NCI-H82 (cell line): Measurements from ENCODE around the gene UBE2D4.
"Not testable (repeated sequence)": the region's sequence is repeated elsewhere in the genome, so short reads cannot be mapped to it uniquely, and the experiment has no call there.

Source experiments
- DNase-seq: peaks from one replicate; lab custom pipeline; 2025; lab: John Stamatoyannopoulos, UW

UBE2D4 gene

DNA sequence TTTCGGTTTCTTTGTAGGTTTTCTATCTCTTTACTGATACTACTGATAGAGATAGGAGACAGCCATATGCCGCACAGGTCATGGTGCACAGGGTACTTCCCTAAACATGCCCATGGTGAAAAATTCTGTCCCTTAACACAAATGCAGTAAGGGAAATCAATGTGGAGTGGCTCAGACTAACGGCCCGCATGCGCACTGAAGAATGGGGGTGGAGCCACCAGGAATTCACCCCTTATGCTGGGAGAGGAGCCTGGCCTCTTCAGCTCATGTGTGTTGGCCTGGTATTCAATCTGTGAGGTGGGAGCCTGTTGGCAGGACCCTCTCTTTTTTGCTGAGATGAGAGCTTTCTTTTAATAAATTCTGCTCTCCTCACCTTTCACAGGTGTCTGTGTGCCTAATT lies 11.4 kb upstream of the UBE2D4 start:
- DNase-seq: no peak

DNA sequence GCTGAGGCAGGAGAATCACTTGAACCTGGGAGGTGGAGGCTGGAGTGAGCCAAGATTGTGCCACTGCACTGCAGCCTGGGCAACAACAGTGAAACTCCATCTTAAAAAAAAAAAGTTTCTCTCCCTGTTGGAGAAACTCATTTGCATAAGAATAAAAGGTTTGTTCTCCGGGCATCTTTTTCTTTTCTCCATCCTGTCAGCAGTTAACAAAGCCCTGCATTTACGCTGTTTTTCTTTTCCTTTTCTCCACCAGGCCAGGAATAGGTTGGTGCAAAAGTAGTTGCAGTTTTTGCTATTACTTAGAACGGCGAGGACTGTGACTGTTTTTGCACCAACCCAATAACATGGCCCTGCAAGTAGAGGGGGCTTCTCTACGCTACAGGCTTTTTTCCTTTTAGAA lies 10.3 kb upstream of the UBE2D4 start:
- DNase-seq: no peak

DNA sequence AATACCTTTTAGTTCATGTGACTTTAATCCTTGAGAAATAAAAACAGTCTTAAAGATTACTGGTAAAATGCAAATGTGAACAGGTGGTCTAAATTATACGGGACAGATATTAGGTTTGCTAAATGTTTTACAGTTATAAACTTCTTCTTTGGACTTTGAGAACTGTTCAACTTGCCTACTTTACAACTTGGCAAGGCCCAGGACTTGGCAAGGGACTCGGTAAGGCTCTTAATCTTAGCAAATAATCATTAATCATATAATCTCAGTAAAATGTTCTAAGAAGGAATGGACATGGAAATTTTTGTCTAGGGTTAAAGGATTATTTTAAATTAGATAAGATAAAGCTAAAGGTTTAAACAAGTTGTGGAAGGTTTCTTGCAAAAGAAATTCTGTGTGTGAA lies 4.8 kb upstream of the UBE2D4 start:
- DNase-seq: no peak

DNA sequence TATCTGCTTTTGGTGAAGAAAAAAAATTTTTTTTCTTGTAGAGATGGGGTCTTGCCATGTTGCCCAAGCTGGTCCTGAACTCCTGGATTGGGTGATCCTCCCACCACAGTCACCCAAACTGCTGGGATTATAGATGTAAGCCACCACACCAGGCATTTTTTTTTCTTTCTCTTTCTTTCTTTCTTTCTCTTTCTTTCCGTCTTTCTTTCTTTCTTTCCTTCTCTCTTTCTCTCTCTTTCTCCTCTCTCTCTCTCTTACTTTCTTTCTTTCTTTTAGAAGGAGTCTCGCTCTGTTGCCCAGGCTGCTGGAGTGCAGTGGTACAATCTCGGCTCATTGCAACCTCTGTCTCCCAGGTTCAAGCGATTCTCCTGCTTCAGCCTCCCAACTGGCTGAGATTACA lies 3.5 kb upstream of the UBE2D4 start:
- no peak for DNase-seq

DNA sequence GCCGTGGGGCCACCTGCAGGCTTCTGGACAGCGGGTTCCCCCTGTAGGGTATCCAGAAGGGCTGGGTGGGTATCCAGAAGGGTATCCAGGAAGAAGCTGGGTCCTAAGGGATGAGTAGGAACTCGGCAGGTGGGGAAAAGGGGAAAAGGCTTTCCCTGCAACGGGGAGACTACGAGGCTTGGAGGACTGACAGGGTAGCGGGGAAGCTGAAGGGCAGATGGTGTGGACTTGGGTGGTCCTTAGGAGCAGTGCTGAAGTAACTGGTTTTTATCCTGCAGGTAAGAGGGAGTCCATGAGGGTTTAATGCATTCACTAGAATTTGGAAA lies 525 bp downstream of the UBE2D4 start:
- DNase-seq: no peak

DNA sequence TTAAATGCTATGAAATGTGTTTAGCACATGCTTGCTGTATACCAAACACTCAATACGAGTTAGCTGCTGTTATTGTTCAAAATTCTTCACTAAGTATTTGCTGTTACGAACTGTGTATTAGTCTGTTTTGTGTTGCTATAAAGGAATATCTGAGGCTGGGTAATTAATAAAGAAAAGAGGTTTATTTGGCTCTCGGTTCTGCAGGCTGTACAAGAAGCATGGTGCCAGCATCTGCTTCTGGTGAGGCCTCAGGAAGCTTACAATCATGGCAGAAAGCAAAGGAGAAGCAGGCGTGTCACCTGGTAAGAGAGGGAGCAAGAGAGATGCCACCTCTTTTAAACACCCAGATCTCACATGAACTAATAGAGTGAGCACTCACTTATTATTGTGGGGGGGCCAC lies 1.6 kb downstream of the UBE2D4 start:
- DNase-seq: no peak

DNA sequence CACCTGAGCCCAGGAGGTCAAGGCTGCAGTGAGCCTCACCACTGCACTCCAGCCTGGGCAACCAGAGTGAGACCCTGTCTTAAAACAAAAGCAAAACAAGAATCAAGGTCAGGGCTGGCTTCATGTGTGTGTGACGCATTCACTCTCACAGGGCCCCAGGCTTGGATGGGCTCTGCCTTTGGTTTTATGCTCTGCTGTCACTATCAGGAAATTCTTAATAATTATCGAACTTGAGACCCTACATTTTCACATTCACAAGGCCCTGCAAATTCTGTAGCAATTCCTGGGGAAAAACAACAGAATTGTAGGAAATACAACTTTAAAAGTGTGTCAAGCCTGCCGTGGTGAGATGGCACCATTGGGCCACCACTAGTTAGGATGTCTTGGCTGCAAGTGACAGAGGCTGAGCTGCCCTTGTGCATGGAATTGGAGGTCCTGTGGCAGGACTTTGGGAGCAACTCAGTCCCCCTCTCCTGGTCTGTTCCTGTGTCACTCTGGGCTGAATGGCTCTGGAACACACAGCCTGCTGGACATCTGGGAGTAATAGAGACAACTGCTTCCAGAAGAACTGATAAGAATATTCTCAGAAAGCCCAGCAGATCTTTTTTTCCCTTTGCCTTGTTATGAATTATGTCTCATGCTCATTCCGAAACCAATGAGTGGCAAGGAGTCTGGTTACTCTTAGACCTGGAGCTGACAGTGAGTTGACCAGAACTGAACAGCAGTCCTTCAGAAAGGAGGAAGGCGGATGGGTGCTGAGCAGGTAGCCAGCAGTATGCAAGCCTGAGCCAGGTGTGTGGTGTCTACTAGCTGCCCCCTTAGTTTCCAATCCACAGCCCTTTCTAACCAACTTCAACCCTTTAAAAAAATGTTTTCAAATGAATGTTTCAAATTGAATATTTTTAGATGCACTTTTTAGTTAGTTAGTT lies 3.6 kb downstream of the UBE2D4 start:
- no peak for DNase-seq

DNA sequence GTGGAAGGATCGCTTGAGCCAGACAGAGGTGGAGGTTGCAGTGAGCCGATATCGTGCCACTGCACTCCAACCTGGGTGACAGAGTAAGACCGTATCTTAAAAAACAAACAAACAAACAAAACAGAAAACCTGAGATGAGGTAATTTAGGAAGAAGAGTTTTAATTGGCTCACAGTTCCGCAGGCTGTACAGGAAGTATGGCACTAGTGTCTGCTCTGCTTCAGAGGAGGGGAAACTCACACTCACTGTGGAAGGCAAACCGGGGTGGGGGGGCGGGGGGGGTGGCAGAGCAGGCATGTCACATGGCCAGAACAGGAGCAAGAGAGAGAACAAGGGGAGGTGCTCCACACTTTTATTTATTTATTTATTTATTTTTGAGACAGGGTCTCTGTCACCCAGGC lies 5.1 kb downstream of the UBE2D4 start:
- no peak for DNase-seq

DNA sequence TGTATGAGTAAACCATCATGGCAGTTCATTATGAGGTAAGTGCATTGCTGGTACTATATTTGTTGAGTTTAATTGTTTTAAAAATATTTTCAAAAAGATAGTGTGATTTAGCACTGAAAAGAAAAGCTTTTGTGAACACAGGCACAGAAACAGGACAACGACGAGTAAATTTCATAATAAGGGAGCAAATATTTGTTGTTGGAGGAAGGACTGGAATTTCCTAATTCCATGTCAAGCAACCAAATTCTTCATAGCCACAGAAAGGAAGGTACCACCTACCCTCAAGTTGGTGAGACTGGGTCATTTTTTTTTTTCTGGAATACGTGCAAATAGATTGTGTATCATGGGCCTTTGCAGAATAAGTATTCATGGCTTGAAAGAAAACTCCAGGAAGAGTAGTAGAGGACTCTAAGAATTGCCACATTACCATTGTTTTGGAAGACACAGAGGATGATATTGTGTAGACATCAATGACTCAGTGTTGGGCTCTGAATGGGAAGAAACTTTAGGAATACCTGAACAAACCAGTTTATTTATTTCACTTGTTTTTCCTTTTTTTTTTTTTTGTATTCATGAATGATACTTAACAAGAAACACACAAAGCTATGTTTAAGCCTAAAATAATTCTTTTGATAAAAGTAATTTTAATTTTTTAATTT lies 7.8 kb downstream of the UBE2D4 start:
- DNase-seq: no peak

DNA sequence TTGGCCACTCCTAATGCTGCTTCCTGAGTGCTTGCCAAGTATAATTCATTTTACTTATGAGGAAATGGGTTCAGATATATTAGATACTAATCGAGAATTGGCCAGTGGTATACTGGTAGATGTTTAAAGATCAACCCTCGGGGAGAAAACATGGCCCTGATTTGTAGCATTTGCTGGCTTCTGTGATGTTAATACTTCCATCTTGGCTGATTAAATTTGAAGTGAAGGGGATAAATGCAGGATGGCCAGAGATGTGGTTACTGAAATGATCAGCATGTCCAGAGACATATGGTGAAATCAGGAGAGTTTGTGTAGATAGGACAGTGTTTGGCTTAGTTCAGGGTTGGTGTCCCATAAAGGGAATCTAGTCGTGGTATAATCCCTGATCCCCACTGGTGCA lies 11.2 kb downstream of the UBE2D4 start:
- no peak for DNase-seq

DNA sequence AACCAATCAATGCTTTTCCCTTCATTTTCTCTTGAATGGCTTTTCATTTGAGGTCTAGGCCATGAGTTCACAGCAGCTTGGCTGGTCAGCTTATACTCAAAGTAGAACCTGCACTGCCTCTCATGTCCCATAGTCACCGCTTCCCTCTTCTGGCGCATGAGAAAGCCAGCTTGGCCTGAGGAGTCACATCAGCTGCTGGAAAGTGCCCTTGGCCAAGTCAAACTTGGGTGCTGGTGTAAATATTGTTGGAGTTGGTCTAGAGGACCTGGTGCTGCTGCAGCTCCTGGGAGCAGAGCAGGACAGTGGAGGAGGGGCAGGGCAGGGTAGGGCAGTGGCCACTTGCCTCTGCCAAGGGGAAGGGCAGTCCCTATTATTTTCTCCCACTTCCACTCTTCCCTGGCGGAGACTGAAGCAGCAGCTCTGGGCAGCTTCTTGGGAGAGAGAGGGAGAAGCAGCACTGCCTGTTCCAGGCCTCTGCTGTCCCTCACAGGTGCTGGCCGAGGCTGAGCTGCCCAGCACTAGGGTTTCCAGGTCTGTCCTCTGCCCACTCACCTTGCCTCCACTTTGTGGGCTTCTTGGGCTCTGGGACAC lies 12.8 kb downstream of the UBE2D4 start:
- no peak for DNase-seq

DNA sequence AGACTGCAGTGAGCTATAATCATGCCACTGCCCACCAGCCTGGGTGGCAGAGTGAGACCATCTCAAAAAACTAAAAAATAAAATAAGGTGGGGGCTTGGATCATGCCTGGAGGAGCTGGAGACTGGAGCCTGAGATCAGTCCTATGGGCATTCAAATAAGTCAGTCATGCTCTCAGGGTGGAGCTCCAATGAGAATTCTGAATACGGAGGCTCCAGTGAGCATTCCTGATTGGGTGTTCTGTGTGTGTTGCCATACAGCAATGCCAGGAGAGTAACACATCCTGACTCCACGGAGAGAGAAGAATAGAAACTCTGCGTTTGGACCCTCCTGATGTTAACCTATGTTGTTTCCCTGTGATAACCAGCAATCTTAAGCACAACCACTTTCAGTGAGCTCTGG lies 16.0 kb downstream of the UBE2D4 start:
- DNase-seq: no peak

DNA sequence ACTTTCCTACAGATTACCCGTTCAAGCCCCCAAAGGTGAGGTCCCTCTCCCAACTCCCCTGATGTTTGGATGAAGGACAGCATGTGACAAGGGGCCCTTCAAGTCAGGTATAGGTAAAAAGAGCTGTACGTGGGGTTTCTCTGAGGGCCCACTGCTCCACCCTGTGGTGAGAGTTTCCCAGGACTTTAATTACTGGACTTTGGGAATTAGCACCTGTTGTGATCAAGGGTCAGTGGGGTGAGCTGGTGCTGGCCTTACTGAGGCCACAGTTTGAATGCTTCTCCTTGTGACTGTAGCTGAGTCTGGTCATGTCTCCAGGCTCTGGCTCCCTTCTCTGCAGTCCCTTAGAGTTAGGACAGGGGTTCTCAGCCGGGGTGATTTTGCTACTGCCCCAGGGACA lies 16.8 kb downstream of the UBE2D4 start:
- no peak for DNase-seq

DNA sequence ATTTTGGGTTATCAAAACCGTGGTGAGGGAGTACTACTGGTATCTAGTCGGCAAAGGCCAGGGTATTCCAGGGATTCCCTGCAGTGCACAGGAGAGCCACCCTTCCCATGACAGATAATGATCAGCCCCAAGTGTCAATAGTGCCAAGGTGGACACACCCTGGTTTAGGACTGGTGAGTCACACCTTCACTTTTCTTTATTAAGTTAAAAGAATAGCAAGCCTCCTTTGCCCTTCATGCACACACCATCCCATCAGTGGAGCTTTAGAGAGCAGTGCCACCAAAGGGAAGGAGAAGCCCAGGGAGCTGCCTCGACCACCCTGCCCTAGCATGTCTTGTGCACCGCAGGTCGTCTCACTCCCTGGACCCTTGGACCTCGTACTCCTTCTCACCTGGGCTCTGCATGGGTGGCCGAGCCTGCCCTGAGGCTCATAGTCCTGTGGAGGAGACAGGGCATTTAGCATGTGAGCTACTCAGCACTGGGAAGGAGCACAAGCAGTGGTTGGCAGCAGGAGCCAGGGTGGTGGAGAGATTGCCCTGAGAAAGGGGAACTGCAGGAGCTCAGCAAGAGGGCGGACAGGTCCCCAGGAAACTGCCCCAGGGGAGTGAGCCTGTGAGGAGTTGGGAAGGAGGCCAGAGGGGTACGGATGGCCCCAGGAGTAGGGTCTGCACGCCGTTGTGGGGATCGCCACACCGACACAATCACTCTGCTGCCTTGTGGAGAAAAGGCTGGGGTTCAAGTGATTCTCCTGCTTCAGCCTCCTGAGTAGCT lies 17.4 kb downstream of the UBE2D4 start:
- no peak for DNase-seq

DNA sequence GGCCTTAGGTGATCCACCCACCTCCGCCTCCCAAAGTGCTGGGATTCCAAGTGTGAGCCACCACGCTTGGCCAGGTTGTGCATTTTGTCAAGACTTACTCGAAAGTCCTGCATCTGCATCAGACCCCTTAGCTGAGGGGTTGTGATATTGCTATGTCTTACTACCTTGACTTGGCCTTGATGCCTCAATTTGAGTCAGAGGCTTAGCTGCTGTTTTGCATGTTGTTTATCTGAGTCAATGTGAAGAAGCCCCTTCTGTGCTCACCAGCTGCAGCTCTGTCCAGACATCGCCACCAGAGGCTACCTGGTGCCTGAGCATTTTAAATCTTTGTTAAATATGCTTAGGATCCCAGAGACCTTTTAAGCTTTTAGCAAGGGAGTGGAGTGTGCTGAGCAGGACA lies 18.1 kb downstream of the UBE2D4 start:
- peak; percentile 54 for DNase-seq

DNA sequence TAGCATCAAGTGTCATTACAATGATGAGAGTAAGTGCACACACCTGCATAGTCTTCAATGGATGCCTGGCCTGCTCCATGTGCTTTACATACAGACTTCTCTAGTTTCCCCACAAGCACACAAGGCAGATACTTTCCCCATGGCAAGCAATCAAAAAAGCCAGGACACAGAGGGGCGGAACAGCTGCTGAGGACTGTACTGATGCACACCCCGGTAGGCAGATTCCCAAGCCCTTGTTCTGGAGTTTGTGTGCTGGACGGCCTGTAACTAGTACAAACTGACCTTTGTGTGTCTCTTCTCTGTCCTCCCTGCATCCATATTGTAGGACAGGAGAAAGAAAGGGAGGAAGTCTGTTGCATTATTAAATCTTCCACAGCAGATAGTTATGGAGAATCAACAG lies 25.8 kb downstream of the UBE2D4 start:
- DNase-seq: no peak

DNA sequence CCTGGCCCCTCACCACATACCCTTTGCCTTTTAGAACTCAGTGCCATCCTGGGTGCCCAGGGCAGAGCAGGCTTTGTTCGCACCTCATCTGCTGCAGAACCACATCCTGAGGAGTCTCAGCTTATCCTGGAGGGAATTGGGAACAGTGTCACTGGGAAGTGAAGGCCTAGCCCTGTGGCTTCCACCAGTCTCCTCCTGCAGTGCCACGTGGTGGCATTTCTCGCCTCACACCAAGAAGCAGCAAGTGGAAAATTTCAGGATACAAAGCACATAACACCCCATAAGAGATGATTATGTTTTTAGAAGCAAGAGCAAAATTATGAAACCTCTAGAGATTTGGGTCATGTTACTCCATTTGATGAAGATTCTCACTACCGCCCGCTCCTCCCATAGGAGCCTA lies 26.8 kb downstream of the UBE2D4 start:
- DNase-seq: no peak

DNA sequence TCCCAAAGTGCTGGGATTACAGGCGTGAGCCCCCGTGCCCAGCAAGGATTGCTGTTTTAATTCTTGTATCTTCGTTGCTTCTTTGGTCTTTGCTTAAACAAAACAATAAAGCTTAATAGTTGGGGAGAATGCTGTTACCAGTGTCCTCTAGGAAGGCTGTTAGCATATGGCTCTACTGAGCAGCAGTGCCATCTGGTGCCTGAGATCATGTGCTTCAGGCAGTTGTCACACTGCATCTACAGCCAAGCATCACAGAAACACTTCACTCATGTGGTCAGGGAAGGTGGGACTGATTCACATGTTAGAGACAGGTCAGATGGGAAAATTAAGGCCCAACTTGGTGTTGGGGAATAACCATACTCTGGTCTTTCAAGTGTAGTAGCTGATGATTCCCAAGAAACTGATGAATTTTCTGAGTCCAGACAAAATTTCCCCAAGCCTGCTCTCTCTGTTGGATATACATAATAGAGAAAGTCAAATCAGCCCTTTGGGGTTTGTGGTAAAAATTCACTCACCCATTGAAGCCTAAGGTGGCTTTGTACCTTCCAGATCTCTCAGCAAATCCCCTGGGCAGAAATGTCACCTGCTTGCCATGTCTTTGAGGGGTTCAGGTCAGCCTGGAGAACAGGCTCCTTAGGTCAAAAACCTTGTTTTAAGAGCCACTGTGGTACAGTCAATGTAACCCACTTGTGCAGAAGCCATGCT lies 28.4 kb downstream of the UBE2D4 start:
- peak; percentile 89 for DNase-seq

DNA sequence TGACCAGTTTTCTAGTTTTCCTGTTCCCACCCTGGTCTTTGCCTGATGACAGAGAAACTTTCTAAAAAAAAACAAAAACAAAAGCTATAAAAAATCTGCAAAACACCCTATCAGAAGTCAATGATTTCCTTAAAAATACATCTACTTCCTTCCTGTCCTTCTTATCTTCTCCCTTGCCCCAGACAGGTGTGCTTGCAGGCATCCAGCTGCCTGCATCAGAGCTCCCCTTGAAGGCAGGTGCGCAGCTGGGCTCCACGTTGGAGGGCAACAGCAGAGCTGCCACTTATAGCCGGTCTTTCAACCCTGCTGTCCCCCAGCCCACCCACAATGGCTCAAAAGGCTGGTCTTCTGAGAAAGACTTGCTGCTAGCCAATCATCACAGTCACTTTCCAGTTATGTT lies 29.8 kb downstream of the UBE2D4 start:
- no peak for DNase-seq

DNA sequence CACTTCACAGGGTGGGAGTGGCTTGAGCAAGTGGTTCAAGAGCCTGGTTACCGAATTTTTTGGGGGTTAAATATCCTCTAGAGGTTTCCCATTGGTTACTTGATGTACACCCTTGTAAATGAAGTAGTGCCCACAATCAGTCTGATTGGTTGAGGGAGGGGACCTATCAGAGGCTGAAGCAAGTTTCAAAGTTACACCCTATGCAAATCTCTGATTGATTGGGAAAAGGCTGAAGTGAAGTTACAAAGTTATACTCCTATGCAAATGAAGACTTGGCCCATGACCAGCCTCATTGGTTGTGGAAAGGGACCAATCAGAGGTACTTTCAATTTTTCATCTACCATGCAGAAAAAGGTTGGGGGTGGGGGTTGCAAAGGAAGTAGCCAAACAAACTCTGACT lies 34.7 kb downstream of the UBE2D4 start:
- no peak for DNase-seq

DNA sequence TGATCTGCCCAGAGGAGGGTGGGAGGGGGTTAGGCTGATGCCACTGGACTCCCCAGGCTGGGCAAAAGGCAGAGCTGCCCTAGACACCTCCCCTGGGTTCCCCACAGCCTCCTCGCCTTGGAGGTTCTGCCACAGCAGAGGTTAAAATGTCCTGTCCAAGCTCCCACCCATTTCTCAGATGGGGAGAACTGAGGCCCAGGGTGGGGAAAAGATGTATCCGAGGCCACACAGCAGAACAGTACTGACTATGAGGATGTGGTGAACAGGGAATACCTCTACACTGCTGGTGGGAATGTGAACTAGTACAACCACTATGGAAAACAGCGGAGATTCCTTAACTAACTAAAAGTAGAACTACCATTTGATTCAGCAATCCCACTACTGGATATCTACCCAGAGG lies 40.2 kb downstream of the UBE2D4 start:
- not testable (repeated sequence) for DNase-seq
